ENCODE results near the gene ZDHHC7. TPM values are rescaled to one million over a fixed set of nuclear protein-coding genes. Genes with fewer than 3 reads are reported as not detected.
A peak's percentile ranks its signal among the peaks of the same experiment; 100 is the strongest.
"Not testable (repeated sequence)": the region's sequence is repeated elsewhere in the genome, so short reads cannot be mapped to it uniquely, and the experiment has no call there.

ZDHHC7 gene, protein sequence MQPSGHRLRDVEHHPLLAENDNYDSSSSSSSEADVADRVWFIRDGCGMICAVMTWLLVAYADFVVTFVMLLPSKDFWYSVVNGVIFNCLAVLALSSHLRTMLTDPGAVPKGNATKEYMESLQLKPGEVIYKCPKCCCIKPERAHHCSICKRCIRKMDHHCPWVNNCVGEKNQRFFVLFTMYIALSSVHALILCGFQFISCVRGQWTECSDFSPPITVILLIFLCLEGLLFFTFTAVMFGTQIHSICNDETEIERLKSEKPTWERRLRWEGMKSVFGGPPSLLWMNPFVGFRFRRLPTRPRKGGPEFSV
- polyA plus RNA-seq: 49.8 TPM
- long read RNA-seq, donor 1, transcript ZDHHC7-201 (8 exons, 3,442 nt): major isoform, 7 of 20 reads
- long read RNA-seq, donor 1, partial matches to known transcripts: 10 of 20 reads
- long read RNA-seq, donor 1, other reads (novel, unspliced or antisense): 0 of 20 reads
- long read RNA-seq, donor 2, transcript ZDHHC7-201 (8 exons, 3,442 nt): major isoform, 9 of 33 reads
- long read RNA-seq, donor 2, partial matches to known transcripts: 19 of 33 reads
- long read RNA-seq, donor 2, other reads (novel, unspliced or antisense): 0 of 33 reads
- long read RNA-seq, donor 3: 0 reads
- long read RNA-seq, donor 4, partial matches to known transcripts: 0 of 3 reads
- long read RNA-seq, donor 4, other reads (novel, unspliced or antisense): 0 of 3 reads
- long read RNA-seq, donor 5, transcript ZDHHC7-201 (8 exons, 3,442 nt): major isoform, 12 of 20 reads
- long read RNA-seq, donor 5, partial matches to known transcripts: 6 of 20 reads
- long read RNA-seq, donor 5, other reads (novel, unspliced or antisense): 0 of 20 reads
- long read RNA-seq, donor 6, transcript ZDHHC7-201 (8 exons, 3,442 nt): major isoform, 13 of 15 reads
- long read RNA-seq, donor 6, partial matches to known transcripts: 0 of 15 reads
- long read RNA-seq, donor 6, other reads (novel, unspliced or antisense): 0 of 15 reads
- long read RNA-seq, donor 7, partial matches to known transcripts: 9 of 16 reads
- long read RNA-seq, donor 7, other reads (novel, unspliced or antisense): 0 of 16 reads
- long read RNA-seq, donor 8, transcript ZDHHC7-201 (8 exons, 3,442 nt): major isoform, 10 of 18 reads
- long read RNA-seq, donor 8, partial matches to known transcripts: 5 of 18 reads
- long read RNA-seq, donor 8, other reads (novel, unspliced or antisense): 0 of 18 reads
- long read RNA-seq, donor 9, partial matches to known transcripts: 13 of 19 reads
- long read RNA-seq, donor 9, other reads (novel, unspliced or antisense): 0 of 19 reads
- long read RNA-seq, donor 10, transcript ZDHHC7-201 (8 exons, 3,442 nt): major isoform, 13 of 17 reads
- long read RNA-seq, donor 10, partial matches to known transcripts: 0 of 17 reads
- long read RNA-seq, donor 10, other reads (novel, unspliced or antisense): 0 of 17 reads
- long read RNA-seq, donor 11, transcript ZDHHC7-201 (8 exons, 3,442 nt): major isoform, 5 of 24 reads
- long read RNA-seq, donor 11, partial matches to known transcripts: 16 of 24 reads
- long read RNA-seq, donor 11, other reads (novel, unspliced or antisense): 0 of 24 reads

DNA sequence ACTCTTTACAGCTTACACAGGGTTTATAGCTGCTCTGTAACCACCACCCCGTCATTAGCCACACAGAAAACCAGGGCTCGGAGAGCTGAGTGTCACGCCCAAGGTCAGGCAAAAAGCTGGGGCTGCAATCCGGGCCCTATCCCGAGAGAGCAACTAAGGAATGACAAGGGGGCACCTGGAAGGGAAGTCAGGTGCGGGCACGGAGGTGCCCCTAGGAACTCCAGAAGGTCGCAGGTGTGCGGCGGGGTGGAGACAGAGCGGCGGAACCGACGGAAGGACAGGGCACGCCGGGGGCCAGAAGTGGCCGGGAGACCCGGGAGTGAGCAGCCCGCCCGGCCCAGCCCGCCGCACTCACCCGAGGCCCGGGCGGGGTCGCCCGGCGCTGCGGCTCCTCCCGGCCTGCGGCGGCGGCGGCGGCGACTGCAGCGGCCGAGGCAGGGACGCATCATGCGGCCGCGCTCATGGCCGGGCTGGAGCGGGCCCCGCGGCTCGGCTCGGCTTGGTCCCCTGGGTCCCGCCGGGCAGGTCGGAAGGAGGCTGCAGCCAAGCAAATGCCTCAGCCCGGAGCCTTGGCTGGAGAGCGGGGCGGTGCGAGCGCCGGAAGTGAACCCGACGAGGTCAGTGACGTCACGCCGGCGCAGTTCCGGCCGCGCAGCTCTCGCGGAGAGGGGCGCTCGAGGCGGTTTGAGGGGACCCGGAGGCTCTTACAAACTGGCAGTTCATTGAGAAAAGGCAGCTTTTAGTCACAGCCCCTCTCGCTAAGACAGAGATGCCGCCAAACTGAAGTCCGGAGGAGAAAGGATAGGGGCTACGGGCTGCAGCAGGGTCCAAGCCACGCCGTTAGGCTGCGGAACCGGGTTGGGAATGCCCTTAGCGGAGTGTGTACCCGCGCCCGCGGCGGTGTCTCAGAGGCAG lies at the start of gene ZDHHC7:
Gene ZDHHC7, minus strand, starts transcription at position 605 of the 915 bp plus-strand sequence. CDS start 20,917 bp downstream, outside the sequence.
- Histone ChIP-seq H3K27ac (ENCODE audit: low read length) (peak within 1 kb of the TSS; percentile 88), H3K4me1 (ENCODE audit: control insufficient read depth, insufficient read depth, low read length) (peaks cover 37% of the 10 kb centered on the region), H3K9me3 (ENCODE audit: control insufficient read depth, low read depth, low read length) (no peaks in the 10 kb centered on the region), H3K36me3 (ENCODE audit: control insufficient read depth, insufficient read depth, low read length) (peaks cover 3% of the 10 kb centered on the region), H3K4me3 (ENCODE audit: low read length) (peak within 1 kb of the TSS; percentile 58), H3K27me3 (ENCODE audit: control insufficient read depth, insufficient read depth, low read length) (no peaks in the 10 kb centered on the region)
- peak; percentile 85 to 94 for DNase-seq
- WGBS (ENCODE audit: insufficient coverage, low lambda C conversion rate): no CpG with 5 or more reads among the region's 86 CpGs

GRCh38 chr16:85058909-85059308 lies 47.6 kb upstream of the ZDHHC7 start:
- no peaks in the 10 kb centered on the region for H3K36me3 ChIP-seq (ENCODE audit: control insufficient read depth, insufficient read depth, low read length)
- H3K4me3 ChIP-seq (ENCODE audit: low read length): no peak overlapping the region
- H3K27me3 ChIP-seq (ENCODE audit: control insufficient read depth, insufficient read depth, low read length): no peaks in the 10 kb centered on the region
- DNase-seq: no peak
- WGBS (ENCODE audit: insufficient coverage, low lambda C conversion rate): no CpG with 5 or more reads among the region's 4 CpGs
- H3K27ac ChIP-seq (ENCODE audit: low read length): no peak overlapping the region
- peaks cover 2% of the 10 kb centered on the region for H3K4me1 ChIP-seq (ENCODE audit: control insufficient read depth, insufficient read depth, low read length)
- no peaks in the 10 kb centered on the region for H3K9me3 ChIP-seq (ENCODE audit: control insufficient read depth, low read depth, low read length)

DNA sequence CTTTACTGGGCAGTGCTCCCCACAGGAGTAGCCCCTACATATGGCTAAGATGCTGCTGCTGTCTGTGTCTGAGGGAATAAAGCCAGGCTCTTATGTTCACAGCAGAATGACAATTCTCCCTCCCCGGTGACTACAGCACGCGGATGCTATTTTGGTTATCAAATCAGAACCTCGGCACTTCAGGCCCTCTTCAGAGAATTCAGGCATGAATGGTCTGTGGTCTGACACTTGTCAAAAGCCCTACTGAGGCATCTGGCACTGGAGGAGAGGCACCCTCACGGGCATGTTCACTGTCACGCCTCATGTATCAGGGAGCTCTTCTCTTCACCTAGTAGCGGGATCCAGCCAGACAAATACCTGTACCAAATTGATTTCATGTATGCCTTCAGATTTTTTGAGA lies 46.6 kb upstream of the ZDHHC7 start:
- Histone ChIP-seq H3K36me3 (ENCODE audit: control insufficient read depth, insufficient read depth, low read length) (no peaks in the 10 kb centered on the region), H3K4me1 (ENCODE audit: control insufficient read depth, insufficient read depth, low read length) (peaks cover 2% of the 10 kb centered on the region), H3K27me3 (ENCODE audit: control insufficient read depth, insufficient read depth, low read length) (no peaks in the 10 kb centered on the region), H3K27ac (ENCODE audit: low read length) (no peak overlapping the region), H3K4me3 (ENCODE audit: low read length) (no peak overlapping the region), H3K9me3 (ENCODE audit: control insufficient read depth, low read depth, low read length) (no peaks in the 10 kb centered on the region)
- WGBS (ENCODE audit: insufficient coverage, low lambda C conversion rate): no CpG with 5 or more reads among the region's 7 CpGs
- no peak for DNase-seq

- H3K27ac ChIP-seq (ENCODE audit: low read length): no peak overlapping the region
- H3K4me1 ChIP-seq (ENCODE audit: control insufficient read depth, insufficient read depth, low read length): peaks cover 2% of the 10 kb centered on the region
- H3K27me3 ChIP-seq (ENCODE audit: control insufficient read depth, insufficient read depth, low read length): no peaks in the 10 kb centered on the region
- DNase-seq: no peak
- H3K4me3 ChIP-seq (ENCODE audit: low read length): no peak overlapping the region
- no peaks in the 10 kb centered on the region for H3K9me3 ChIP-seq (ENCODE audit: control insufficient read depth, low read depth, low read length)
- no CpG with 5 or more reads among the region's 9 CpGs for WGBS (ENCODE audit: insufficient coverage, low lambda C conversion rate)
- H3K36me3 ChIP-seq (ENCODE audit: control insufficient read depth, insufficient read depth, low read length): no peaks in the 10 kb centered on the region
Measured at GRCh38 chr16:85057212-85057889, 46.0 kb upstream of the ZDHHC7 start.

- WGBS (ENCODE audit: insufficient coverage, low lambda C conversion rate): no CpG with 5 or more reads among the region's 16 CpGs
- H3K27ac ChIP-seq (ENCODE audit: low read length): peak overlapping the region; percentile 5
- DNase-seq: no peak
- H3K4me1 ChIP-seq (ENCODE audit: control insufficient read depth, insufficient read depth, low read length): peaks cover 5% of the 10 kb centered on the region
- no peaks in the 10 kb centered on the region for H3K9me3 ChIP-seq (ENCODE audit: control insufficient read depth, low read depth, low read length)
- no peaks in the 10 kb centered on the region for H3K27me3 ChIP-seq (ENCODE audit: control insufficient read depth, insufficient read depth, low read length)
- H3K4me3 ChIP-seq (ENCODE audit: low read length): no peak overlapping the region
- H3K36me3 ChIP-seq (ENCODE audit: control insufficient read depth, insufficient read depth, low read length): no peaks in the 10 kb centered on the region
Measured at GRCh38 chr16:85056211-85056748, 44.9 kb upstream of the ZDHHC7 start.

GRCh38 chr16:85055493-85056210 lies 44.3 kb upstream of the ZDHHC7 start:
- WGBS (ENCODE audit: insufficient coverage, low lambda C conversion rate): no CpG with 5 or more reads among the region's 14 CpGs
- no peaks in the 10 kb centered on the region for H3K9me3 ChIP-seq (ENCODE audit: control insufficient read depth, low read depth, low read length)
- H3K4me3 ChIP-seq (ENCODE audit: low read length): no peak overlapping the region
- H3K27ac ChIP-seq (ENCODE audit: low read length): peak overlapping the region; percentile 5
- peak; percentile 29 to 37 for DNase-seq
- peaks cover 11% of the 10 kb centered on the region for H3K4me1 ChIP-seq (ENCODE audit: control insufficient read depth, insufficient read depth, low read length)
- H3K27me3 ChIP-seq (ENCODE audit: control insufficient read depth, insufficient read depth, low read length): no peaks in the 10 kb centered on the region
- H3K36me3 ChIP-seq (ENCODE audit: control insufficient read depth, insufficient read depth, low read length): no peaks in the 10 kb centered on the region

- Histone ChIP-seq H3K4me1 (ENCODE audit: control insufficient read depth, insufficient read depth, low read length) (peaks cover 16% of the 10 kb centered on the region), H3K27ac (ENCODE audit: low read length) (peak overlapping the region; percentile 5), H3K4me3 (ENCODE audit: low read length) (no peak overlapping the region), H3K27me3 (ENCODE audit: control insufficient read depth, insufficient read depth, low read length) (no peaks in the 10 kb centered on the region), H3K36me3 (ENCODE audit: control insufficient read depth, insufficient read depth, low read length) (no peaks in the 10 kb centered on the region), H3K9me3 (ENCODE audit: control insufficient read depth, low read depth, low read length) (no peaks in the 10 kb centered on the region)
- no CpG with 5 or more reads among the region's 6 CpGs for WGBS (ENCODE audit: insufficient coverage, low lambda C conversion rate)
- no peak for DNase-seq
Measured at GRCh38 chr16:85054948-85055492, 43.7 kb upstream of the ZDHHC7 start.

- H3K27me3 ChIP-seq (ENCODE audit: control insufficient read depth, insufficient read depth, low read length); H3K4me3 ChIP-seq (ENCODE audit: low read length); H3K9me3 ChIP-seq (ENCODE audit: control insufficient read depth, low read depth, low read length); H3K36me3 ChIP-seq (ENCODE audit: control insufficient read depth, insufficient read depth, low read length); DNase-seq; H3K27ac ChIP-seq (ENCODE audit: low read length): not testable (repeated sequence)
- 100% methylated on average over 1 of the region's 3 CpGs for WGBS (ENCODE audit: insufficient coverage, low lambda C conversion rate)
- H3K4me1 ChIP-seq (ENCODE audit: control insufficient read depth, insufficient read depth, low read length): peaks cover 16% of the 10 kb centered on the region
Measured at GRCh38 chr16:85054321-85054720, 43.0 kb upstream of the ZDHHC7 start.
